AG20443 (cell line): Measurements from ENCODE around the gene FANCD2.
"Not testable (repeated sequence)": the region's sequence is repeated elsewhere in the genome, so short reads cannot be mapped to it uniquely, and the experiment has no call there.

Experiments used
- DNase-seq: peaks from one replicate; pipeline ENCODE4 v3.0.0; 2012; ENCODE audit warnings: low spot score, mixed read lengths

FANCD2 gene

DNA sequence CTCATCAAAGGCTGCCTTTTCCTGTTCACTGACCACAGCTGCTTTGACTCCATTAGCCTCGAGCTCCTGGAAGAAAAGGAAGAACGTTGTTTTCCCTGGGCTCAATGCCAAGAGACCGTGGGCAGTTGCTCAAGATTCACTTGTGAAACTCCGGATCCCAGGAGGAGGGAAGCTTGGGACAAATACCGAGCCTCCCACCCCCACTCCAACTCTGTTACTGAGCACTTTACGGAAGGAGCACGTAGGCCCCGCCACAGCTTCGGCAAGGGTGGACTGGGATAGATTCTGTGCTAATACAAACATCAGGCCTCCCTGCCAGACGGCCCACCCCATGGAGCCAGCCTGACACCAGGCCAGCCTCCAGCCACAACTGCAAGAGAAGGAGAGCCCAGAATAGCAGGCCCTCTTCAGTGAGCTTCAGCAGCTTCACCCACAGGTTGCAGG, 10.8 kb upstream of the FANCD2 start:
- DNase-seq = peak; percentile 58

DNA sequence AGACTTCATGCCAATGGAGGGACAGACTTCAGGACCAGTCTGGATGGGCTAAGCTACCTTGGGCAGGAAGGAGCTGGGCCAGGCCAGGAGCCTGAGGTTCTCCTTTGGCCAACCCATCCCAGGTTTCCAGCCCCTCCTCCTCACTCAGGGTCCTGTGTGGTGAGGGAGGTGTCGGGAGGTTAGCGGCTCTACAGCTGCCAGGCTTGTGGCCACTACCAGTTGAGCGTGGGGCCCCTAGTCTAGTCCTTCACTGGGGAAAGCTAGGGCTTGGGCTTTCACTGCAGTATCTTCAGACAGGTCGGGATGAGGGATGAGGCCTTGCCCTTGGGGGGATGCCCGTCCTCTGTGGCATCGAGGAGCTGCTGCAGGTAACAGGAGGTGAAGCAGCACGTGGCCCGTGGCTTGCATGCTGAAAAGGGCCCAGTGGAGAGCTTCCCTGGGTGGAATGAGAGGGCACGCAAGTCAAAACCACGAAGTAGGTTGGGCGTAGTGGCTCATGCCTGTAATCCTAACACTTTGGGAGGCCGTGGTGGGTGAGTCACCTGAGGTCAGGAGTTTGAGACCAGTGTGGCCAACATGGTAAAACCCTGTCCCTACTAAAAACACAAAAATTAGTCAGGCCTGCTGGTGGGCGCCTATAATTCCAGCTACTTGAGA, 8.5 kb upstream of the FANCD2 start:
- peak; percentile 43 for DNase-seq

DNA sequence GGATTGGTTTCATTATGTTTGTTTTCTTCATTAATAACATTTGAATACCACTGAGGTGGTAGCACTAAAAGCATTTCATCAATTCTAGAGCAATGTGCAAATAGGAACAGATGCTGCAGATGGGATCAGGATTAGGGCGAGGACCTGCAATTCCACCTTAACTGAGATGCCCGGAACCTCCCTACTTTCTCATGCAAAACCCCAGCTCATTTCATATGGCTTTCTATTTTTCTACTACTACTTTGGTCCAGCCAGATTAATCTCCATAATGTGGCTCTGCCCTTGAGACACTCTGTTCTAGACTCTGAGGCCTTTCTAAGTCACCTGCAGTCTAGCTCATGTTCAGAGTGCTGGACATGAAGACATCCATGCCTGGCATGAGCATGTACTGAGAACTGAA, 7.4 kb upstream of the FANCD2 start:
- not testable (repeated sequence) for DNase-seq

DNA sequence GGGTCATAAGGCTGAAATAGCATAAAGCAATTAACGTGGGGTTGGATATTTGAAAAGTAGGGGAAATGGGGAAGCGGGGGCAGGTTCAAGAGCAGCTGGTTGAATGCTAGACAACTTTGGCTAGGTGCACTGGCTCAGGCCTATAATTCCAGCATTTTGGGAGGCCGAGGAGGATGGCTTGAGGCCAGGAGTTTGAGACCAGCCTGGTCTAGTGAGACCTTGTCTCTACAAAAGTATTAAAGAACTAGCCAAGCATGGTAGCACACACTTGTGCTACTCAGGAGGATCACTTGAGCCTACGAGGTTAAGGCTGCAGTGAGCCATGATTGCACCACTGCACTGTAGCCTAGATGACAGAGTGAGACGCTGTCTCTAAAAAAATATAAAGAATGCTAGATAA, 6.9 kb upstream of the FANCD2 start:
- no peak for DNase-seq

DNA sequence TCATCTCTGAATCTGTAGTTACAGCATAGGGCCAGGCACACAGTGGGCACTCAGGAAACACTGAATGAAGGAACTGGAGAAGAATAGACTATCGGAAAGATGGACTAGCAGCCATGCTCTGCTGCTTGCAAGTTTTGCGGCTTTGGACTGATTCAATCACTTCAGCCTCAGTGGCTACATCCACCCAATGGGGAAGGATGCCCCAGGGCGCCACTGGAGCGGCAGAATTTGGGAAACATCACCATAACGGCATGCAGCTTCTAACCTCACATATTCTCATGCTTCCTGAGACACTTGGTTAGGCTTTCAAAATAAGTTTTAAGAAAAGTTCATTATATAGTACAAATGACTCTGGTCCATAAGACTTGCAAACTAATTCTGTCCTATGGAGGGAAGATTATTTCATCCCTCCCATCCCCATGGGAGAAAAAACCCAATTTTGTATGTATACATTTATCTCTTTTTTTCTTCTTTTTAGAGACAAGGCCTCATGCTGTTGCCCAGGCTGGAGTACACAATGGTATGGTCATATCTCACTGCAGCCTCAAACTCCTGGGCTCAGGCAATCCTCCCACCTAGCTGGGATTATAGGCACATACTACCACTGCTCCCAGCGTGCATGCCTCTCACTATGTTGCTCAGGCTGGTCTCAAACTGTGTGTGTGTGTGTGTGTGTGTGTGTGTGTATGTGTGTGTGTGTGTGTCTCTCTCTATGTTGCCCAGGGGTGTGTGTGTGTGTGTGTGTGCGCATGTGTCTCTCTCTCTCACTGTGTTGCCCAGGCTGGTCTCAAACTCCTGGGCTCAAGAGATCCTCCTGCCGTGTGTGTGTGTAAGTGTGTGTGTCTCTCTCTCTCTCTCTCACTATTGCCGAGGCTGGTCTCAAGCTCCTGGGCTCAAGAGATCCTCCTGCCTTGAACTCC, 4.1 kb upstream of the FANCD2 start:
- no peak for DNase-seq

DNA sequence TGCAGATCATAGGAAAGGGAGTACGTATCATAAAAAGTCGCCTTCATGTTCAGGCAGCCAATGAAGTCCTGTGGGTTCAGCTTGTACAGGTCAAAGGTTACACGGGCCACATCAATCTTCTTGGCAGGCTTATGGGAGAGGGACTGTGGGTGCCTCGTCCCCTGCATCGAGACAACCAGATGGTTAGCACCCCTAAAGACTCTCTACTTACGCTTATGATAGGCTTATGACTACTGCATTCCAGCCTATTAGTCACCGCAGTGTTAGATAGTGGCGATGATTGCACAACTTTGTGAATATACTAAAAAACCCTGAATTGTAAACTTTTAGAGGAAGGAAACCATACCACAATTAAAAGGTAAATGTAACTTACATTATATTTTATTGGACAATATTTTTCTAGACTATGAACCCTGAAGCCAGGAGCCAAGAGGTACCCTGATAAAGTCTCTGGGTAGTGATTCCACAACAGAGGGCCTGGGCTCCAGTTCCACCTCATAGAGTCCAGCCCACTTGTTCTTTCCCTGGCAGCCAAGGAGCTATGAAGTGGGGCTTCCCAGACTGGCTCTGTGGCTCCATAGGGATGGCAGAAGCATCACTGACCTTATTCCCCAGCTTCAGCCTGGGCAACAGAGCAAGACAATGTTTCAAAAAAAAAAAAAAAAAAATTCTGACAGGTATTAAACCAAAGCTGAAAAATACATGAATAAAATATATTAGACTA, 2.5 kb upstream of the FANCD2 start:
- peak; percentile 59 for DNase-seq

DNA sequence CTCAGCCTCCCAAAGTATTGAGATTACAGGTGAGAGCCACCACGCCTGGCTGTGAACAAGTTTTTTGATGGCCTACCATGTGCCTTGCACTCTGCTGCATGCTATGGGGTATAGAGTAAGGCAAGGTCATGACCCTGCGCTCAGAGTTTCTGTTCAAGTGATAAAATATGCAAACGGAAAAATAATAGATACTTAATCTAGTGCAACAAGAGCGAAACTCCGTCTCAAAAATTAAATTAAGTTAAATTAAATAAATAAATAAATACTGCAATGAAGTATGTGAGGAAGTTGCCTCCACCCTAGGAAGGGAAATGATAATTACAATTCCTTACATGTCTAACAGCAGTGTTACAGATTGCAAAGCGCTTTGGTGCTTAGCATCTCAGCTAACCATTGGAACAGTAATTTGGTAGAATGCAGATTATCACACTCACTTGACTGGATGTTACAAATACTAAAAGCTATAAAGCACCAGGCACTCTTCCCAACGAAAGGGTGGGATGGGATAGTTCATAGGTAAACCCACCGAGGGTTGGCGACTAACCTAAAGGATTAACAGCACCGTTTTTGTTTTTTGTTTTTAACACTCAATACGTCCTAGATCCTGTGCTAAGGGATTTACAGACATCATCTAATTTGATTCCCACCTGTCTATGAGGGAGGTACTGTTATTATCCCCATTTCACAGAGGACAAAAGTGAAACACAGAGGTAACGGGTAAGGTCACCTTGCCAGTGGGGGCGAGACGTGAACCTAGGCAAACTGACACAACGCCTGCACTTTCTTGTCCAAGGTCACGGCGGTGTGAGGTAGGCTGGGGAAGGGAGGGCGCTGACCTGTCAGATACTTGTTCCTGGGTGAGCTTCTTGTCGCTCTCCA, 793 bp upstream of the FANCD2 start:
- no peak for DNase-seq

DNA sequence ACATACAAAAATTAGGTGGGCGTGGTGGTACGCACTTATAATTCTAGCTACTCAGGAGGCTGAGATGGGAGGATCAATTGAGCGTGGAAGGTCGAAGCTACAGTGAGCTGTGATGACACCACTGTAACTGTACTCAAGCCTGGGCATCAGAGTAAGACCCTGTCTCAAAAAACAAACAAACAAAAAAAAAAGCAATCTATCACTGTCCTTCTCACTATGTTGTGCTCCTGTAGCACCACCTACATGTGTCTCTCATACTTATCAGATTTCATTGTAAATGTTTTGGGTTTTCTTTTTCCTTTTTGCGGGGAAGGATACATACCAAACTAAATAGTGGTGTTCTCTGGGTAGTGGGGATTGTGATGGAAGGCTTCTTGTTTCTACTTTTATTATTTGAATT, 14.8 kb downstream of the FANCD2 start:
- DNase-seq = no peak

DNA sequence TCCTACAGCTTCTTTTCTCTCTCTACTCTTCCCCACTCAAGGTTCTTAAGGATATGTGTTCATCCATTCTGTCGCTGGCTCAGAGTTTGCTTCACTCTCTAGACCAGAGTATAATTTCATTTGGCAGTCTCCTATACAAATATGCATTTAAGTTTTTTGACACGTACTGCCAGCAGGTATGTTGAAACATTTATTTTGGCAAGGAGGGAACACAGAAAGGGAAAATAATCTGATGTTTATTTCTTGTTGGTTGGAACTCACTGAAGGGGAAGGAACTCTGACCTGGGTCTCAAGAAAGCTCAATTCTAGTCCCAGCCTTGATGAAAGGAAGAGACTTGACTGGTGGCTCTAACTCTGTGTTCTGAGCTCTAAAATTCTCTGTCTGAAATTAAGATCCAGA, 21.6 kb downstream of the FANCD2 start:
- no peak for DNase-seq

DNA sequence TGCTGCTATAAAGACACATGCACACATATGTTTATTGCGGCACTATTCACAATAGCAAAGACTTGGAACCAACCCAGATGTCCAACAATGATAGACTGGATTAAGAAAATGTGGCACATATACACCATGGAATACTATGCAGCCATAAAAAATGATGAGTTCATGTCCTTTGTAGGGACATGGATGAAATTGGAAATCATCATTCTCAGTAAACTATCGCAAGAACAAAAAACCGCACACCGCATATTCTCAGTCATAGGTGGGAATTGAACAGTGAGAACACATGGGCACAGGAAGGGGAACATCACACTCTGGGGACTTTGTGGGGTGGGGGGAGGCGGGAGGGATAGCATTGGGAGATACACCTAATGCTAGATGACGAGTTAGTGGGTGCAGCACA, 26.8 kb downstream of the FANCD2 start:
- not testable (repeated sequence) for DNase-seq

DNA sequence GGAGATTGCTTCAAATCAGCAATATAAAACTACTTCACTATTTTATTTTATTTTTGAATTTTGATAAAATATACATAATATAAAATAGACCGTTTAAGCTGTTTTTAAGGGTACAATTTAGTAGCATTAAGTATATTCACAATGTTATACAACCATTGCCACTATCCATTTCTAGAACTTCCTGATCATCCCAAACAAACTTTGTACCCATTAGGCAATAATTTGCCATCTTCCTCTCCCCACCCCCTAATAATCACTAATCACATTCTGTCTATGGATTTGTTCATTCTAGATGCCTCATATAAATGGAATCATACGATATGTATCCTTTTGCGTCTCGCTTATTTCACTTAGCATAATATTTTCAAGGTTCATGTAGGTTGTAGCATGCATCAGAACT, 28.9 kb downstream of the FANCD2 start:
- DNase-seq = no peak

DNA sequence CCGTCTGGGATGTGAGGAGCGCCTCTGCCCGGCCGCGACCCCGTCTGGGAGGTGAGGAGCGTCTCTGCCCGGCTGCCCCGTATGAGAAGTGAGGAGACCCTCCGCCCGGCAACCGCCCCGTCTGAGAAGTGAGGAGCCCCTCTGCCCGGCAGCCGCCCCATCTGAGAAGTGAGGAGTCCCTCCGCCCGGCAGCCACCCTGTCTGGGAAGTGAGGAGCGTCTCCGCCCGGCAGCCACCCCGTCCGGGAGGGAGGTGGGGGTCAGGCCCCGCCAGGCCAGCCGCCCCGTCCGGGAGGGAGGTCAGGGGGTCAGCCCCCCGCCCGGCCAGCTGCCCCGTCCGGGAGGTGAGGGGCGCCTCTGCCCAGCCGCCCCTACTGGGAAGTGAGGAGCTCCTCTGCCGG, 43.8 kb downstream of the FANCD2 start:
- DNase-seq = not testable (repeated sequence)

DNA sequence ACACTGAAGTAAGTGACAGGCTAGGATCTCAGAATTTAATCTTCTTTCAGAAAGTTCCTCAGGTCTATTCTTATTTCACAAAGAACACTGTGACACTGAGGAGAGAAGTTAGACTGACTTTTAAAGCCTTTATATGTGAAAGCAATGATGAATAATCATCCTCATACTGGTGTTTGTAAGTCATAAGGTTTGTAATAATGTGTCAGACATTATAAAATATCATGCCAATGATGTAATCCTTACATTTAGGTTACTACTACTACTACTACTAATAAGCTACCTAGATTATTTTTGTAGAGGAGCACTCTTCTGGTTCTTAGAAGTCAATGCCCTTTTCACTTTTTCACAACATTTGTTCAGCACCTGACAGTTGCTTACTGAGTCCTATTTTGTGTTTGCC, 48.4 kb downstream of the FANCD2 start:
- no peak for DNase-seq

DNA sequence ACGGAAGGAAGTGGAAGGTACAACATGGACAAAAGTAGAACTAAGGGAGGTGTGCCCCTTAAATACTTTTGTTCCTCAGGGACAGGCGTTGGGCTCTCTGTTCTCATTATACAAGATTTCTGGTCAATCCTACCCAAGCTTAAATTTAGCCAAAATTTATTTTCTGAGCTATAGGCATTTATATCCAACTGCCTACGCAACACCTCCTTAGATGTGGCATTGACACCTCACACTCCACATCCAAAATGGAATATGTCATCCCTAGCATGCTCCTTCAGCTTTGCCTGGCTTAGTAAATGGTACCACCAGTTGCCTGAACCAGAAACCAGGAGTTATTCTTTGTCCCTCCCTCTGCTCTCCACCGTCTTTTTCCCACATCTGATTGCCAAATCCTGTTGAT, 55.6 kb downstream of the FANCD2 start:
- DNase-seq = no peak

DNA sequence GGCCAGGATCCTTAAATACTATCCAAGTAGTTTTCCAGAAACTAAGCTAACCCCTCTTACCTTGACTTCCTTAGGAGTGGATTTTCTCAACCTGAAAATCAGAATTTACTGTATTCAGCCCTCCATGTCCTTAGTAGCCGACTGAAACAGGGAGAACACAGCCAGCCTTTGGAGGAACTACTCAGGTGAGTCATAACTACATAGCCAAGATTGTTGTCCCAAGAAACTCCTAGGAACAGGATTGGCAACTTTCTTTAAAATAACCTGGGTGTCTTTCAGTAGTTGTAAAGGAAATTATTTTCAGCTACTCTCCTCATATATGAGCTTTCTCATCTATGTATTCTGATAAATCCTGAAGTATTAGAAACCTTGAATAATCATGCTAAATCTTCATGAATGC, 59.5 kb downstream of the FANCD2 start:
- DNase-seq = no peak

DNA sequence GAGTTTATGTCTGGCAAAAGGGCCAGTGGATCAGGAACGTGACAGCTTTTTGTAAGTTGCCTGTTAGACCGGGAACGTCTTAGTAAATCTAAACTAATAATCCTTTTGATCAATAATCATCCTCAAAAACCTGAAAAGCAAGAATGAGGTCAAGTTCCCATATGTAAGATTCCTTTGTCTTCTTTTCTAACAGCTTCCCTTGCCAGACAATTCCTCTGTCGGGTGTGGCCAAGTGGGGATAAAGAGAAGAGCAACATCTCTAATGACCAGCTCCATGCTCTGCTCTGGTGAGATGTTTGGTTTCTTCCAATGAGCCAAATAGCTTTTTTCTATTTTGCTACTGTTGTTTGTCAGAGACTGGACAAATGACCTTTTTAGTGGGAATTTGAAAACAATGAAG, 62.0 kb downstream of the FANCD2 start:
- DNase-seq = peak; percentile 58

DNA sequence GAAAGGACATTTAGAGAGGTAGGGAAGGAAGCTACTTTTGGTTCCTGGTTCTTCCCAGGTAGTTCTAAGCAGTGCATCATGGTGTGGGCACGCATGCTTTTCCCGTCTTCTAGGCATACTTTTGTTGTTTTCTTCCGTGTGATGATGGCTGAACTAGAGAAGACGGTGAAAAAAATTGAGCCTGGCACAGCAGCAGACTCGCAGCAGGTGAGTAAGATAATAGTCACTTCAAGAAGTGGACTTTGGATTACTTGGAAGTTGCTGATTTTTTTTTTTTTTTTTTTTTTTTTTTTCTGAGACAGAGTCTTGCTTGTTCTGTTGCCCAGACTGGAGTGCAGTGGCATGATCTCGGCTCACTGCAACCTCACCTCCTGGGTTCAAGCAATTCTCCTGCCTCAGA, 63.9 kb downstream of the FANCD2 start:
- no peak for DNase-seq

DNA sequence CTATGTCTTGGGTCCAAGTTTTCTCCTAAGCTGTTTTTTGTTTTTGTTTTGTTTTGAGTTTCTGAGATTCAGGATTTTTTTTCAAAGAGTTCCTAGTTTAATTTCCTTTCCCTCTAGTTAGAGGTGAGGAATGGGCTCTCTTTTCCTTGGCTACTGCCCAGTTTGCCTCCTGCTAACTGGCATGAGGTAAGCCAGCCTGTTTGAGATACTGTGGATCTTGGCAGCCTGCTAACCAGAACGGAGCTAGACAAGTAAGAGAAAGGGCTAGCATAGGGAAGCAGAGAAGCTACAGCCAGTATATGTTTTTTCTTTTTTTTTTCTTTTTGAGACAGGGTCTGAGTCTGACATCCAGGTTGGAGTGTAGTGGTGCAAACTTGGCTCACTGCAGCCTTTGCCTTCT, 64.5 kb downstream of the FANCD2 start:
- DNase-seq = not testable (repeated sequence)

DNA sequence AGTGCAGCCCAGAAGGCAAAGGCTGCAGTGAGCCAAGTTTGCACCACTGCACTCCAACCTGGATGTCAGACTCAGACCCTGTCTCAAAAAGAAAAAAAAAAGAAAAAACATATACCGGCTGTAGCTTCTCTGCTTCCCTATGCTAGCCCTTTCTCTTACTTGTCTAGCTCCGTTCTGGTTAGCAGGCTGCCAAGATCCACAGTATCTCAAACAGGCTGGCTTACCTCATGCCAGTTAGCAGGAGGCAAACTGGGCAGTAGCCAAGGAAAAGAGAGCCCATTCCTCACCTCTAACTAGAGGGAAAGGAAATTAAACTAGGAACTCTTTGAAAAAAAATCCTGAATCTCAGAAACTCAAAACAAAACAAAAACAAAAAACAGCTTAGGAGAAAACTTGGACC, 65.2 kb downstream of the FANCD2 start:
- DNase-seq = not testable (repeated sequence)

DNA sequence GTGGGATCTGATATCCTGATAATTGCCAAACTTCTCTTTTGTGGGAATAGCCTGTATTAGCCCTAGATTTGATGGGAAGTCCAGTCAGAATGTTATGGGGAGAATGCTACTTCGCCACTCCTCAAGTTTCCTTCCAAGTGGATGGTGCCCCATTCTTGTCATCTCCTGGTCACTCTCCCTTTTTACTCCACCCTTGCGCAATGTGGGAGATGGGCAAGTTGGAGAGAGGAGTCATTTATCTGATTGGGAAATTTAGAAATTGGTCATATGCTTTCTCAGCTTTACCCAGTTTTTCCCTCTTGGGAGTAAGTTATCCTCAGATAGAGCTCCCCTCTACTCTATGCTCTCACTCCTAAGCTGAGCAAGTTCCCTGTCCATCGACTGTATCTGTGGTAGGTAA, 67.4 kb downstream of the FANCD2 start:
- DNase-seq = no peak

DNA sequence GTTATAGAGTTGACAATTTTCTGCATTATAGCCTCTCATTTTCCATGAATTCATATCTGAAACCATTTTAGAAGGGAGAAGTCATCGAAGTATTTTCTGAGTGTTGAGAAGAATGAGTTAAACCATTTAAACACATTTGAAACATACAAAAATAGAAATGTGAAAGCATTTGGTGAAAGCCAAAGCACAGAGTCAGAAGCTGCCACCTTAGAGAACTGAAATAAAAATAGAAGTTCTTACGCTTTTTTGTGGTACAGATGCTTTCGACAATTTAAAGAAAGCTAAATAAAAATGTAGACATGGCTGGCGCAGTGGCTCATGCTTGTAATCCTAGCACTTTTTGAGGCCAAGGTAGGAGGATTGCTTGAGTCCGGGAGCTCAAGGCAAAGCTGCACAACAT, 72.8 kb downstream of the FANCD2 start:
- DNase-seq = no peak

DNA sequence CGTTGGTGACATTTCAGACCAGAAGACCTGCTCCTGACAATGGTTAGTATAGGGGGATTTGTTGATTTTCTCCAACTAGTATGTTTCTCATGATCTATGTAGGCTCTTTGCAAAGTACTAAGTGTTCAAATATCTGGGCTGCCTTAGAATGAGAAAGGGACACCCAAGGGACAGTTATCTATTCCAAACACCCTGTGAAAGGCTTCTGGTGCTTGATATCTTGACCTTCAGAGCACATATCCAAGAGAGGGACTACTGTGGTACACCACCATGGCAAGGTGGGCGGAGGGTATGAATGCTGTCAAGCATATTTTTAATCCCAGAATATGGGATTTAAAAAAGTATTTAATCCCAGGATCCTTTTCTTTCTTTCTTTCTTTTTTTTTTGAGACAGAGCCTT, 80.7 kb downstream of the FANCD2 start:
- DNase-seq = no peak
